Measurements from ENCODE around the gene LRFN2. TPM values are rescaled to one million over a fixed set of nuclear protein-coding genes. Genes with fewer than 3 reads are reported as not detected.

LRFN2 gene
- total RNA-seq, 1 donor from 2014 or later: not detected

- Mint-ChIP-seq H3K9me3 (no peaks in the 10 kb centered on the region), H3K4me3 (no peak overlapping the region), H3K27me3 (ENCODE audit: low read depth) (peaks cover 10% of the 10 kb centered on the region), H3K4me1 (peaks cover 4% of the 10 kb centered on the region), H3K27ac (ENCODE audit: unreplicated experiment) (no peak overlapping the region), H3K36me3 (ENCODE audit: low read depth) (no peaks in the 10 kb centered on the region)
- no peak for DNase-seq (ENCODE audit: low read depth, low spot score)
- no peak for TF ChIP-seq CTCF (conservative IDR thresholded peaks at IDR 0.05)
Measured at GRCh38 chr6:40395066-40395697, 192.0 kb downstream of the LRFN2 start.

DNA sequence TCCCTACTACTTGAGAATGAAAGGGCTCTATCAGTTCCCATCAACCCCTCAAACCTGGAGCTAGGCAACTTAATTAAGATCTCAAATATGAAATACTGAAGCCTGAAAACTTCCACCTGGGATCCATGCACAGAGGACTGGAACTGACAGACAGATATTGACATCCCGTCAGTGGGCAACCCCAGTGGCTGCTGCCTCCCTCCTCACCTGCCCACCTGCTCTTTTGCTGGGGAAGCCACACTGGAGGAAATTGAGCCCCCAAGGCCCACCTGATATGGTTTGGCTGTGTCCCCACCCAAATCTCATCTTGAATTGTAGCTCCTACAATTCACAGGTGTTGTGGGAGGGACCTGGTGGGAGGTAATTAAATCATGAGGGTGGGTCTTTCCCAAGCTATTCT is 192.8 kb downstream of the LRFN2 start:
- no peak overlapping the region for H3K27ac Mint-ChIP-seq (ENCODE audit: unreplicated experiment)
- H3K4me1 Mint-ChIP-seq: peaks cover 9% of the 10 kb centered on the region
- no peak for DNase-seq (ENCODE audit: low read depth, low spot score)
- no peak for TF ChIP-seq CTCF (conservative IDR thresholded peaks at IDR 0.05)
- H3K9me3 Mint-ChIP-seq: no peaks in the 10 kb centered on the region
- no peak overlapping the region for H3K4me3 Mint-ChIP-seq
- peaks cover 18% of the 10 kb centered on the region for H3K27me3 Mint-ChIP-seq (ENCODE audit: low read depth)
- no peaks in the 10 kb centered on the region for H3K36me3 Mint-ChIP-seq (ENCODE audit: low read depth)

DNA sequence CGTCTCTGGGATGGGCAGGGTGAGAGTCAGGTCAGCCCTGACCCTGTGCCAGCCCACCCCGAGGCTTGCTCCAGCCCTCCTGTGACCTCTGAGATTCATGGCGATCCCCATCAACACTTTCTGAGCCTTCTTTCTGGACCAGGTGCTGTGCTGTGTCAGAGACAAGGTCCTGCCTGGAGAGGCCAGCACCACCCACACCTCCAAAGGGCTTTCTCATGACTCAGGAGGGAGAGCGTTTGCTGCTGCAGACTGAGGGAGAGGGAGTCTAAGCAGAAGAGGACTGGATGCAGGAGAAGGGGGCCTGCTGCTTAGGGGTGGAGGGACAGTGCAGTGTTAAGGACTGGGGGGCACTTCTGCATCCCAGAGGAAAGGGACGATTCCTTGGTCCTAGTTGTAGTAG is 193.5 kb downstream of the LRFN2 start:
- DNase-seq (ENCODE audit: low read depth, low spot score): no peak
- no peak overlapping the region for H3K27ac Mint-ChIP-seq (ENCODE audit: unreplicated experiment)
- H3K4me3 Mint-ChIP-seq: no peak overlapping the region
- peaks cover 6% of the 10 kb centered on the region for H3K4me1 Mint-ChIP-seq
- no peaks in the 10 kb centered on the region for H3K36me3 Mint-ChIP-seq (ENCODE audit: low read depth)
- H3K27me3 Mint-ChIP-seq (ENCODE audit: low read depth): peaks cover 25% of the 10 kb centered on the region
- TF ChIP-seq CTCF (conservative IDR thresholded peaks at IDR 0.05): no peak
- H3K9me3 Mint-ChIP-seq: no peaks in the 10 kb centered on the region

GRCh38 chr6:40392589-40392988 is 194.6 kb downstream of the LRFN2 start:
- no peak for DNase-seq (ENCODE audit: low read depth, low spot score)
- H3K27me3 Mint-ChIP-seq (ENCODE audit: low read depth): peaks cover 32% of the 10 kb centered on the region
- peaks cover 4% of the 10 kb centered on the region for H3K4me1 Mint-ChIP-seq
- no peak overlapping the region for H3K27ac Mint-ChIP-seq (ENCODE audit: unreplicated experiment)
- no peaks in the 10 kb centered on the region for H3K36me3 Mint-ChIP-seq (ENCODE audit: low read depth)
- H3K4me3 Mint-ChIP-seq: no peak overlapping the region
- no peak for TF ChIP-seq CTCF (conservative IDR thresholded peaks at IDR 0.05)
- no peaks in the 10 kb centered on the region for H3K9me3 Mint-ChIP-seq

DNA sequence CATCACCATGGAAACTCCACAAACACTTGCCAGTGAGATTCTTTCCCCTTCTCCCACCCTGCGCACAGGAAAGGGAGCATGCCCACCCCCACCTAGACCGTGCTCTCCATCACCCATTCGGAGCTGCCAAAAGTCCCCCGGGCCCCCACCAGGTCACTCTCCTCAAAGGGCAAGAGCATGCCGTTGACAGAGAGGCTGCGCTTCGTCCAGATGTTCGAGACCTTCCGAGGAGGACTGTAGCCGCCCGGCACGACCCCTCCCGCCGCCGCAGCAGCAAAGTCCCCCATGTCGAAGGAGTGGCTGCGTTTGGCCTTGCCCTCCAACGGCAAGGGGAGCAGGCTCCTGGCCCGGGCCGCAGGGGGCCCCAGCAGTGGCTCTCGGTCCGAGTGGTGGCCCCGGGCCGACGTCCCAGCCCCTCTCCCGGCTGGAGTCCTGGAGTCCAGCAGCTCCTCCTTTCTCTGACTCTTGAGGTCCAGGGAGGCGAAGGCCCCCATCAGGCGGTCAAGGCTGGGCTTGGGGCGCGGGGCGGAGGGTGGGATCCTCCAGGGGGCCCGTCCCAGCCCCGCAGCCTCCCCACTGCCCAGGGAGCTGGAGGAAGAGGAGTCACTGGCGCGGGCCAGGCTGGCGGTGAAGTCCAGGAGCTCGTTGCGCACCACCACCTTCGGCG is 195.2 kb downstream of the LRFN2 start:
- Mint-ChIP-seq H3K27ac (ENCODE audit: unreplicated experiment) (no peak overlapping the region), H3K9me3 (no peaks in the 10 kb centered on the region), H3K27me3 (ENCODE audit: low read depth) (peaks cover 32% of the 10 kb centered on the region), H3K4me1 (peaks cover 4% of the 10 kb centered on the region), H3K36me3 (ENCODE audit: low read depth) (no peaks in the 10 kb centered on the region), H3K4me3 (no peak overlapping the region)
- no peak for DNase-seq (ENCODE audit: low read depth, low spot score)
- no peak for TF ChIP-seq CTCF (conservative IDR thresholded peaks at IDR 0.05)

Measured in neural crest cell (in vitro differentiated cells).